ENCODE data around the gene GID8. TPM values are rescaled to one million over a fixed set of nuclear protein-coding genes. Genes with fewer than 3 reads are reported as not detected.

GID8 gene
- total RNA-seq, 1 donor from 2014 or later = 26.2 TPM

DNA sequence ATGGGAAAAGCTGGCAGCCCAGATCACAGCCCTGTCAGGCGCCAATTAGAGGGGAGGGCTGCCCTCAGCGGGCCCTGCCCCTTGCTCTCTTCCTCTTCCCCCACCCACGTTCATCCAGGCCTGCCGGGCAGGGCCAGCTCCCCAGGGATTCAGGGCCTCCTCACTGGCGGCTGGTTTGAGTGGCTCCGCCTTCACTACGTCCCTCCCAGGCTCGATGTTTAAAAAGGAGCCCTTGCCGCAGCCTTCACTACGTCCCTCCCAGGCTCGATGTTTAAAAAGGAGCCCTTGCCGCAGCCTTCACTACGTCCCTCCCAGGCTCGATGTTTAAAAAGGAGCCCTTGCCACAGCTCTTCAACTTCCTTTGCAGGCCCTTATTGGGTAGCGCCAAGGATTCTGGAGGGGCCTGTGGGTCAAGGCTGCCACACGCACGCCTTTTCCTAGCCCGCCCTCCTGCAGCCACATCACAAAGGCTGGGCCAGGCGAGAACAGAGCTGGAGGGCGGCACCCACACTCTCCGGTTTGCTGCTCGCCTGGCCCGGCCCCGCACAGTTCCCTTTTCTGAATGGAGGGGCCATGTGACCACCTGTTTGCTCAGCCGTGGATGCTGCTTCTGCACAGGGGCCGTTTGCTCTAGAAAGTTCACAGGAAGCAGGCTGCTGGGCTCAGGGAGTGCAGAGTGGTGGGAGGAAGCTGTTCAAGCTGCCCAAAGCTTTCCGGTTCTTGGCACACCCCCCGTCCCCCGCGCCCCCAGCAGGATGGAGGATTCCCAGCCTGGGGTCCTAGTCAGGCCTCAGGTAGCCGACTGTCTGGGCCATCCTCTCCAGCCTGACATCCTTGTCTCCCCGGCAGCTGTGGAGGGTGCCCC lies 16.1 kb downstream of the GID8 start:
- no peaks in the 10 kb centered on the region for H3K9me3 ChIP-seq
- intact Hi-C loops (cut with DNase I) = no loop called here
- H3K4me3 ChIP-seq = peak overlapping the region; percentile 53
- ATAC-seq (peak; percentile 86 to 87), DNase-seq (peak; percentile 88)
- TF ChIP-seq, protein P1, sequence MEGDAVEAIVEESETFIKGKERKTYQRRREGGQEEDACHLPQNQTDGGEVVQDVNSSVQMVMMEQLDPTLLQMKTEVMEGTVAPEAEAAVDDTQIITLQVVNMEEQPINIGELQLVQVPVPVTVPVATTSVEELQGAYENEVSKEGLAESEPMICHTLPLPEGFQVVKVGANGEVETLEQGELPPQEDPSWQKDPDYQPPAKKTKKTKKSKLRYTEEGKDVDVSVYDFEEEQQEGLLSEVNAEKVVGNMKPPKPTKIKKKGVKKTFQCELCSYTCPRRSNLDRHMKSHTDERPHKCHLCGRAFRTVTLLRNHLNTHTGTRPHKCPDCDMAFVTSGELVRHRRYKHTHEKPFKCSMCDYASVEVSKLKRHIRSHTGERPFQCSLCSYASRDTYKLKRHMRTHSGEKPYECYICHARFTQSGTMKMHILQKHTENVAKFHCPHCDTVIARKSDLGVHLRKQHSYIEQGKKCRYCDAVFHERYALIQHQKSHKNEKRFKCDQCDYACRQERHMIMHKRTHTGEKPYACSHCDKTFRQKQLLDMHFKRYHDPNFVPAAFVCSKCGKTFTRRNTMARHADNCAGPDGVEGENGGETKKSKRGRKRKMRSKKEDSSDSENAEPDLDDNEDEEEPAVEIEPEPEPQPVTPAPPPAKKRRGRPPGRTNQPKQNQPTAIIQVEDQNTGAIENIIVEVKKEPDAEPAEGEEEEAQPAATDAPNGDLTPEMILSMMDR (IDR thresholded peaks at IDR 0.05) = no peak
- H3K36me3 ChIP-seq = peaks cover 14% of the 10 kb centered on the region
- H3K27ac ChIP-seq = peak overlapping the region; percentile 89
- H3K4me1 ChIP-seq = peaks cover 30% of the 10 kb centered on the region
- H3K27me3 ChIP-seq (ENCODE audit: low read depth) = no peaks in the 10 kb centered on the region

GRCh38 chr20:62955519-62956386 lies 17.8 kb downstream of the GID8 start:
- Histone ChIP-seq H3K4me3 (no peak overlapping the region), H3K36me3 (no peaks in the 10 kb centered on the region), H3K9me3 (no peaks in the 10 kb centered on the region), H3K4me1 (peaks cover 30% of the 10 kb centered on the region), H3K27me3 (ENCODE audit: low read depth) (no peaks in the 10 kb centered on the region), H3K27ac (no peak overlapping the region)
- TF ChIP-seq, protein P1 (IDR thresholded peaks at IDR 0.05) = no peak
- intact Hi-C loops (cut with DNase I) = no loop called here
- no peak for ATAC-seq
- peak; percentile 39 for DNase-seq

- DNase-seq = peak; percentile 47
- Histone ChIP-seq H3K27ac (no peak overlapping the region), H3K36me3 (no peaks in the 10 kb centered on the region), H3K9me3 (no peaks in the 10 kb centered on the region), H3K4me3 (no peak overlapping the region), H3K4me1 (peaks cover 30% of the 10 kb centered on the region), H3K27me3 (ENCODE audit: low read depth) (no peaks in the 10 kb centered on the region)
- no peak for ATAC-seq
- TF ChIP-seq, protein P1 (IDR thresholded peaks at IDR 0.05) = no peak
- intact Hi-C loops (cut with DNase I) = no loop called here
These were observed 18.6 kb downstream of the GID8 start for GRCh38 chr20:62956387-62957135.

DNA sequence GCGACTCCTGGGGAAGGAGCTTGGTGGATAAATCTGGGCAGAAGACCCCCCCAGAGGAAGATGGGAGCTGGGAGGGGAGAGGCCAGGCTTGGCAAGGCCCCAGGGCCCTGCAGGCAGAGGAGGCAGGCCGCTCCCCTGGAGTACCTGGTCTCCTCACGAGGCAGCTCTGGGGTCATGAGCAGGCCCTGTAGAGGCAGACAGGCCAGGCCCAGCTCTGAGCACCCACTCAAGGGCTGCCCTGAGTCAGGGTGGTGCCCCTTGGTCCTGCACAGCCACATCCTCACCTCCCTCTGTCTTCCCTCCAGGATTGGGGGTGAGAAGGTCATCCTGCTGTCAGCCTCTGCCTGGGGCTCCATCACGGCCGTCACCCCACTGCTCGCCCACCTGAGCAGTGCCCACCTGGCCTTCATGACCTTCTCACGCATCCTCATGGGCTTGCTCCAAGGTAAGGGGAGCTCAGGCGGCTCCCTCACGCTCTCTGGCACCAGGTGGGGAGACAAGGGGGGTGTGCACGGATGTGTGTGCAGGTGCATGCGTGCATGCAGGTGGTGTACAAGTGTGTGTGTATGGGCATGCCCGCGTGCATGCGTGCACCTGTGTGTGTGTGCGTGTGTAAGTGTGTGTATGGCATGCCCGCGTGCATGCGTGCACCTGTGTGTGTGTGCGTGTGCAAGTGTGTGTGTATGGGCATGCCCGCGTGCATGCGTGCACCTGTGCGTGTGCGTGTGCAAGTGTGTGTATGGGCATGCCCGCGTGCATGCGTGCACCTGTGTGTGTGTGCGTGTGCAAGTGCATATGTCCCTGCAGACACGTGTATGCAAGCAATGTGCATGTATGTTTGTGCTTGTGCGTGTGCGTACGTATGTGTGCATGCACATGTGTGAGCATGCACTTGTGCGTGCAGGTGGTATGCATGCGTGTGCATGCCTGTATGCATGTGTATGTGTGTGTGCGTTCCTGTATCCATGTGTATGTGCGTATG lies 19.5 kb downstream of the GID8 start:
- ATAC-seq (no peak), DNase-seq (peak; percentile 40)
- Histone ChIP-seq H3K4me3 (no peak overlapping the region), H3K27ac (no peak overlapping the region), H3K4me1 (peaks cover 23% of the 10 kb centered on the region), H3K36me3 (peaks cover under 1% of the 10 kb centered on the region), H3K9me3 (no peaks in the 10 kb centered on the region), H3K27me3 (ENCODE audit: low read depth) (no peaks in the 10 kb centered on the region)
- TF ChIP-seq, protein P1 (IDR thresholded peaks at IDR 0.05) = no peak
- intact Hi-C loops (cut with DNase I) = no loop called here
